B cell (primary cell): ENCODE results near the gene STARD3. TPM values are rescaled to one million over a fixed set of nuclear protein-coding genes. Genes with fewer than 3 reads are reported as not detected.

Experiments used
- ATAC-seq: fragments of 200-7000 bp; cut with Tn5 transposase; one replicate; pipeline ENCODE4 v1.10.0; 2021; ENCODE audit warnings: low read depth, mild to moderate bottlenecking, moderate number of reproducible peaks, moderate library complexity
- CTCF ChIA-PET: fragments of 350-600 bp; sonication (Branson Sonifier 250); formaldehyde crosslinking; loops from one replicate; lab custom pipeline; 2021; ENCODE audit warnings: antibody characterized with exemption, inconsistent platforms; lab: Charles Lee
- POLR2A ChIA-PET: fragments of 350-600 bp; sonication (Branson Sonifier 250); formaldehyde crosslinking; loops from one replicate; lab custom pipeline; 2021; ENCODE audit warnings: antibody characterized with exemption; lab: Charles Lee
- DNase-seq: peaks from one replicate; pipeline ENCODE4 v3.0.0; 2013
- H2AFZ ChIP-seq: 2 replicates; pipeline ENCODE4 v1.6.1; 2012; ENCODE audit warnings: mild to moderate bottlenecking, low read depth, low read length; ENCODE audit not compliant: insufficient read depth, poor library complexity, severe bottlenecking
- H3K27ac ChIP-seq, 2 donors: 1 replicate in 1 of 2; 2 replicates in 1 of 2; pipeline ENCODE4 v1.5.1; 2012 to 2013; ENCODE audit warnings: low read length in 2 of 2, mild to moderate bottlenecking in 2 of 2, moderate library complexity in 1 of 2
- H3K27me3 ChIP-seq, 4 experiments: fragments of 200-600 bp in 1 of 4; sonication (generic) in 1 of 4; replicated peaks in 1 of 4; 1 replicate in 2 of 4; 2 replicates in 2 of 4; pipeline versions ENCODE4 v1.6.1 to v1.7.0; 2013 to 2016; ENCODE audit warnings: low read length in 3 of 4, mild to moderate bottlenecking in 2 of 4, mixed read lengths in 1 of 4, moderate library complexity in 1 of 4; ENCODE audit not compliant: insufficient read depth in 4 of 4, control insufficient read depth in 3 of 4; ENCODE audit errors: control extremely low read depth in 1 of 4
- H3K36me3 ChIP-seq, 2 experiments: replicated peaks in 1 of 2; 1 replicate in 1 of 2; 2 replicates in 1 of 2; pipeline versions ENCODE4 v1.6.1 to v1.7.1; 2013; ENCODE audit warnings: low read length in 1 of 2; ENCODE audit not compliant: insufficient read depth in 2 of 2, control insufficient read depth in 1 of 2; ENCODE audit errors: control extremely low read depth in 1 of 2, extremely low read depth in 1 of 2
- H3K4me1 ChIP-seq, 2 donors: fragments of 200-600 bp in 1 of 2; sonication (generic) in 1 of 2; 1 replicate in 1 of 2; 2 replicates in 1 of 2; pipeline versions ENCODE4 v1.5.1 to v1.6.1; 2013 to 2017; ENCODE audit warnings: low read length in 2 of 2; ENCODE audit not compliant: control insufficient read depth in 2 of 2, insufficient read depth in 2 of 2
- H3K4me2 ChIP-seq: replicated peaks from 2 replicates; pipeline ENCODE3; 2012; ENCODE audit warnings: mild to moderate bottlenecking, low read depth, low read length; ENCODE audit not compliant: poor library complexity, severe bottlenecking
- H3K4me3 ChIP-seq, 5 experiments: fragments of 200-600 bp in 1 of 5; sonication (generic) in 1 of 5; 1 replicate in 3 of 5; 2 replicates in 2 of 5; pipeline versions ENCODE4 v1.5.1 to v1.7.0; 2011 to 2016; ENCODE audit warnings: low read length in 4 of 5, mild to moderate bottlenecking in 4 of 5, low read depth in 2 of 5, control low read depth in 1 of 5, moderate library complexity in 1 of 5; ENCODE audit not compliant: insufficient read depth in 1 of 5; ENCODE audit errors: control extremely low read depth in 1 of 5, extremely low read depth in 1 of 5
- H3K79me2 ChIP-seq: fragments of 200-600 bp; sonication (generic); one replicate; pipeline ENCODE4 v1.6.0; 2016; ENCODE audit warnings: low read length; ENCODE audit not compliant: control insufficient read depth, insufficient read depth
- H3K9ac ChIP-seq: fragments of 200-600 bp; sonication (generic); 2 replicates; pipeline ENCODE4 v1.6.1; 2017; ENCODE audit warnings: mild to moderate bottlenecking, low read length, moderate library complexity
- H3K9me3 ChIP-seq, 3 donors: one replicate each; pipeline versions ENCODE4 v1.6.1 to v1.7.1; 2013; ENCODE audit warnings: low read length in 2 of 3; ENCODE audit not compliant: control insufficient read depth in 2 of 3, insufficient read depth in 1 of 3; ENCODE audit errors: control extremely low read depth in 1 of 3
- H4K20me1 ChIP-seq: 2 replicates; pipeline ENCODE4 v1.6.0; 2012; ENCODE audit warnings: mild to moderate bottlenecking, low read length; ENCODE audit not compliant: insufficient read depth, control insufficient read depth, poor library complexity, severe bottlenecking
- H3K27ac Mint-ChIP-seq: one replicate; pipeline ENCODE4 v1.8.0; 2021; ENCODE audit warnings: mixed read lengths
- H3K27me3 Mint-ChIP-seq: one replicate; pipeline ENCODE4 v1.8.0; 2021; ENCODE audit warnings: mixed read lengths
- H3K4me1 Mint-ChIP-seq: one replicate; pipeline ENCODE4 v1.8.0; 2021; ENCODE audit warnings: mixed read lengths
- H3K4me3 Mint-ChIP-seq: one replicate; pipeline ENCODE4 v1.8.0; 2021; ENCODE audit warnings: mixed read lengths
- H3K9me3 Mint-ChIP-seq: one replicate; pipeline ENCODE4 v1.8.0; 2022; ENCODE audit warnings: mixed read lengths; ENCODE audit not compliant: insufficient read depth
- EZH2 ChIP-seq: IDR thresholded peaks from 2 replicates; pipeline ENCODE4 v1.6.1; 2012; ENCODE audit warnings: borderline replicate concordance, low read depth, mild to moderate bottlenecking, moderate library complexity, low read length; ENCODE audit not compliant: insufficient read depth, poor library complexity, severe bottlenecking
- WGBS: methylation state at CpG from one replicate; pipeline ENCODE4 v1.1.5; 2013; ENCODE audit warnings: missing lambda C conversion rate; ENCODE audit not compliant: insufficient coverage; 5-methylcytosine and 5-hydroxymethylcytosine counted together
- intact Hi-C: fragments of 100-400 bp; cut with micrococcal nuclease; formaldehyde crosslinking; loops from one replicate; pipeline ENCODE4 v1.10.0; 2022
- polyA plus RNA-seq: library from polyadenylated mRNA; depleted of rRNA; stranded (reverse); fragments of >200 nt; gene quantifications from 2 replicates; pipeline ENCODE4 v1.2.3, GENCODE V29; 2012
- total RNA-seq, 2 donors: library from RNA; stranded (reverse); fragments of 120-200 nt in 1 of 2; gene quantifications; 1 replicate in 1 of 2; 2 replicates in 1 of 2; pipeline versions ENCODE4 v1.2.3 to v1.2.4, GENCODE V29; 2013 to 2022
- TF ChIP-seq, protein P1 (sequence below): fragments of 200-600 bp; IDR thresholded peaks from one replicate; pipeline ENCODE4 v1.8.0; 2022; ENCODE audit warnings: antibody characterized with exemption, mild to moderate bottlenecking

The STARD3 gene
- total and polyA plus RNA-seq, 2 donors (not counting 1 experiment from before 2014, with no cell fraction given) = 93.1 to 231 TPM

GRCh38 chr17:39703913-39704312 lies 67.0 kb downstream of the STARD3 start:
- intact Hi-C loops = no loop called here
- no peak overlapping the region for H3K27ac Mint-ChIP-seq
- H3K9ac ChIP-seq = no peak overlapping the region
- no peak overlapping the region for H3K4me2 ChIP-seq
- TF ChIP-seq, protein P1, sequence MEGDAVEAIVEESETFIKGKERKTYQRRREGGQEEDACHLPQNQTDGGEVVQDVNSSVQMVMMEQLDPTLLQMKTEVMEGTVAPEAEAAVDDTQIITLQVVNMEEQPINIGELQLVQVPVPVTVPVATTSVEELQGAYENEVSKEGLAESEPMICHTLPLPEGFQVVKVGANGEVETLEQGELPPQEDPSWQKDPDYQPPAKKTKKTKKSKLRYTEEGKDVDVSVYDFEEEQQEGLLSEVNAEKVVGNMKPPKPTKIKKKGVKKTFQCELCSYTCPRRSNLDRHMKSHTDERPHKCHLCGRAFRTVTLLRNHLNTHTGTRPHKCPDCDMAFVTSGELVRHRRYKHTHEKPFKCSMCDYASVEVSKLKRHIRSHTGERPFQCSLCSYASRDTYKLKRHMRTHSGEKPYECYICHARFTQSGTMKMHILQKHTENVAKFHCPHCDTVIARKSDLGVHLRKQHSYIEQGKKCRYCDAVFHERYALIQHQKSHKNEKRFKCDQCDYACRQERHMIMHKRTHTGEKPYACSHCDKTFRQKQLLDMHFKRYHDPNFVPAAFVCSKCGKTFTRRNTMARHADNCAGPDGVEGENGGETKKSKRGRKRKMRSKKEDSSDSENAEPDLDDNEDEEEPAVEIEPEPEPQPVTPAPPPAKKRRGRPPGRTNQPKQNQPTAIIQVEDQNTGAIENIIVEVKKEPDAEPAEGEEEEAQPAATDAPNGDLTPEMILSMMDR = no peak
- no peak for TF ChIP-seq EZH2
- H3K4me1 ChIP-seq = peaks cover 18 to 24% of the 10 kb centered on the region in 2 donors
- no peaks in the 10 kb centered on the region for H3K36me3 ChIP-seq
- H2AFZ ChIP-seq = no peak overlapping the region
- no peak overlapping the region for H3K27ac ChIP-seq
- H4K20me1 ChIP-seq = no peaks in the 10 kb centered on the region
- H3K9me3 ChIP-seq = peaks cover 0 to 4% (median 0%) of the 10 kb centered on the region in 3 donors
- ATAC-seq (no peak), DNase-seq (no peak)
- CTCF ChIA-PET = interaction anchor here (0.7 kb wide), 1 partner anchor 37 kb away, joined by 3 read pairs; no protein-coding TSS in a partner anchor
- peaks cover 0 to 27% (median 17%) of the 10 kb centered on the region in 4 experiments for H3K27me3 ChIP-seq
- H3K4me3 ChIP-seq = no peak overlapping the region
- no peaks in the 10 kb centered on the region for H3K9me3 Mint-ChIP-seq
- H3K4me3 Mint-ChIP-seq = no peak overlapping the region
- H3K4me1 Mint-ChIP-seq = peaks cover 18% of the 10 kb centered on the region
- H3K79me2 ChIP-seq = no peaks in the 10 kb centered on the region
- WGBS = 91% methylated on average over 2 of the region's 5 CpGs
- peaks cover 27% of the 10 kb centered on the region for H3K27me3 Mint-ChIP-seq
- POLR2A ChIA-PET = no interaction called here

- no peak overlapping the region for H3K4me3 Mint-ChIP-seq
- no peaks in the 10 kb centered on the region for H4K20me1 ChIP-seq
- H3K4me2 ChIP-seq = no peak overlapping the region
- no peaks in the 10 kb centered on the region for H3K79me2 ChIP-seq
- ATAC-seq (no peak), DNase-seq (no peak)
- ChIA-PET POLR2A (no interaction called here), CTCF (interaction anchor here (1.6 kb wide), 1 partner anchor 9 kb away, joined by 3 read pairs; no protein-coding TSS in a partner anchor)
- H3K9ac ChIP-seq = no peak overlapping the region
- peaks cover 23 to 25% of the 10 kb centered on the region in 2 donors for H3K4me1 ChIP-seq
- TF ChIP-seq, protein P1 = no peak
- TF ChIP-seq EZH2 = no peak
- peaks cover 18% of the 10 kb centered on the region for H3K27me3 Mint-ChIP-seq
- WGBS = 78% methylated on average over 10 of the region's 11 CpGs
- H2AFZ ChIP-seq = no peak overlapping the region
- intact Hi-C loops = no loop called here
- H3K9me3 ChIP-seq = peaks cover 0 to 4% (median 0%) of the 10 kb centered on the region in 3 donors
- no peaks in the 10 kb centered on the region for H3K36me3 ChIP-seq
- H3K4me1 Mint-ChIP-seq = peaks cover 16% of the 10 kb centered on the region
- peaks cover 0 to 20% (median 10%) of the 10 kb centered on the region in 4 experiments for H3K27me3 ChIP-seq
- H3K27ac Mint-ChIP-seq = no peak overlapping the region
- H3K27ac ChIP-seq = no peak overlapping the region
- no peaks in the 10 kb centered on the region for H3K9me3 Mint-ChIP-seq
- H3K4me3 ChIP-seq = no peak overlapping the region
Measured at GRCh38 chr17:39704821-39705551, 68.0 kb downstream of the STARD3 start.
